Glomerular endothelial cell (primary cell): ENCODE measurements around the gene MRPS23. TPM values are rescaled to one million over a fixed set of nuclear protein-coding genes. Genes with fewer than 3 reads are reported as not detected.
A peak's percentile ranks its signal among the peaks of the same experiment; 100 is the strongest.

Experiments used
- DNase-seq: peaks from one replicate; pipeline ENCODE4 v3.0.0-alpha.2; 2011; ENCODE audit warnings: low read depth, low spot score; ENCODE audit errors: extremely low read depth
- total RNA-seq: library from RNA; depleted of rRNA; stranded (reverse); fragments of >200 nt; gene quantifications from 2 replicates; pipeline ENCODE4 v1.2.3, GENCODE V29; 2015

MRPS23 gene
- total RNA-seq, 1 donor from 2014 or later: 23.3 TPM

DNA sequence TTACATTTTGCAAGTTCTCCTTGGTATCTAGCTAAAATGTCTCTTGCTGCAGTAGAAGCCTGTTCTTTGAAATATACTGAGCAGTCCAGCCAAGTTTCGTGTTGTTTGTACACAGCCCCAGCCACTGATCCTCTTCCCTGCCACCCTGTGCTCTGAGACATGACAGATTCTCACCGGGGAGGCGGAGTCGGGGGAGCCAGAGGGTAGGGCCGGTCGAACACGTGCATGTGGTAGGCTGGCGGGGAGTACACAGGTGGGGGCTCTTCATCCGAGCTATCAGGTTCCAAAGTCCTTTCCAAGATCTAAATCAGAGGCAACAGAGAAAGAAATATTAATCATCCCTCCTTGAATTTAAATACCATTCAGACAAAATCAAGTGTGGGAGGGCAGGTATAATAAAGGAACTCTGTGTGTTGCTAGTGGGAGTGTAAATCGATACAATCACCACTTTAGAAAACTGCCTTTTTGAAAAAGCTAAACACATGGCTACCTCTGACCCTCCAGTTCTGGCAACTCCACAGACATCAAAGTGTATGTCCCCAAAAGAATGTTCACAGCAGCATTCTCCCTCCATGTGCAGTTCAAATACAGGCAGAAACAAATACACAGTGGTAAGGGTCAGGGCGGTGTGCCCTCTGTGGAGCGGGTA lies 29.7 kb upstream of the MRPS23 start:
- DNase-seq: no peak

DNA sequence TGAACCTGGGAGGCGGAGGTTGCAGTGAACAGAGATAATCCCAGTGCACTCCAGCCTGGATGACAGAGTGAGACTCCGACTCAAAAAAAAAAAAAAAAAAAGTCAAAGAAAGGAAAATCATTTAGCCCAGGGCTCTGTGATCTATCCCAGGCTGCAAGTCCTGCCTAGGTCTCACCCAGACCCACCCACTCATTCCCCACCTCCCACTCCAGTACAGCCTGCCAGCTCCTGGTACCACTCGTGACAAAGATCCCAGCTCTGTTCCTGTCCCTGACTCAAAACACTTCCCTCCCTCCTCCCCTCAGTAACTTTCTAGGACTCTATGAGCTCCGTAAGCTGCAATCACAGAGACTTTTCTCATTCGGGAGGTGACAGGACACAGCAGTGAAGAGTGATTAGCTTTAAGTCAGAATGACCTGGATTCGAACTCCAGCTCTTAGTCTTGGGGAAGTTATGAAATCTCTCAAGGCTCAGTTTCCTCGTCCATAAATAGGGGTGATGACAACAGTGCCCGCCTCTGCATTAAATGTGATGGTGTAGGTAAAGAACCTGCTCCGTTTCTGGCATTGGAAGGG lies 28.0 kb upstream of the MRPS23 start:
- no peak for DNase-seq

- no peak for DNase-seq
These were observed 27.0 kb upstream of the MRPS23 start for GRCh38 chr17:57876866-57877237.

DNA sequence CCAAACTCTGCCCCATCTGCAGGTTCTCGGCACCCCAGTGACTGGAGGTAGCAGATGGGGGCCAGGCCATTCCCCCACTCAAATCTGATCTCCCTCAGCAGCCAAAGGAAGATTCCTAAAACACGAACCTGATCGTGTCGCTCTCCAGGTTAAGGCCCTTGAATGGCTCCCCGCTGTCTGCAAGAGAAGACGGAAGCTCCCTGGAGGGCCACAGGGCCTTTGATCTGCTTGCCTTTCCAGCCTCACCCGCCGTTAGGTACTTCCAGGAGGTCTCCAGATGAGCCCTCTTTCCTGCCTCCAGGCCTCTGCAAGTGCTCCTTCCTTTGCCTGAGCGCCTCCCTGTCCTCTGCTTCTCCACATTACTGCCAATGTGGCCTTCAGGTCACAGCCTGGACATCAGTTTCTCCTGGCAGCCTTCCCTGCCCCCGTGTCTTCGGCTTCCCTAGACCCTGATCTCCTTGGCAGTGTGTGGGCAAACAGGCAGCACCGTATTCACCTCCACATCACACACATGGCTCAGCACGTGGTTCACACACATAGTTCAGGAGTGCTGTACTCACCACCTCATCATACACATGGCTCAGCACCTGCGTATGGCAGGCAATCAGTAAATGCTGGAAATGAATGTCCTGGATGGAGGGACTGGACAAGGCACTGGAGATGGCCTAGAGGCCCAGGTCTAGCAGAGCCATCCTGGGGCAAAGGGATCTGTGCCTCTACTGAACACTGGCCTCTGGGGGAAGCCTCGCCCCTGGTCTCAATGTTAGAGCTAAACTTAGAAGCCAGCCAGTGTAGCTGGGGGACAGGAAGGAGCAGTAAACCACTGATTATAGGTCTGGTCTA lies 26.4 kb upstream of the MRPS23 start:
- no peak for DNase-seq

DNA sequence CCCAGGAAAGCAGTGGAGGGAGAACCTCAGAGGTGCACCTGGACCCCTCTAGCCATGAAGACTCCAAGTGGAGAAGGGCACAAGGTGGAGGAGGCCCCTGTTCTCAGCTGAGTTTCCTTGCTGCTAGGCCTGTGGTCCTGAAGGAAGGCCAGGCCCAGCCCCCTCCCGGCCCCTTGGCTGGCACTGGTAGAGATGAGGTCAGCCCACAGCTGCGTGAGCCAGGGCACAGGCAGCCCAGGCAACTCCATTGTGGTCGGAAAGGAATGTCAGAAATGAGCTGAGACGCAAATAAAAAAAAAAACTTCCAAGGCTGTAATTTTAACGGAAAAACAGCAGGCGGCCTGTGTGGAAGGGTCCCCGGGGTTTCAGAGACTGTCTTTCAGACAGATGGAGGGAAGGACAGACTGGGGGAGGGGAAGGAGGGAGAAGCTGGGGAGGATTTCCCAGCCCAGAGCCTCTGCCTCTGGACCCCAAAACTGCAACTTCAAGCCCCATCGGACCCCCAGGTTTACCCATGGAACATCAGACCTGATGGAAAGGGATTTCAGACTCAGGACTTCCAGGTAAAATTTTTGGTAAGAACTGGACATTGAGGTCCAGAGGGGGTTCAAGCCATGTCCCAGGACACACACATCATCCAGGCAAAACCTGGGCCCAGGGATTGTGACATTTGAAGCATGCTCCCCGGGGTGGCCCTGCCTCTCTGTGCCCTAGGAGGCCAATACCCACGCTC lies 25.6 kb upstream of the MRPS23 start:
- DNase-seq: peak; percentile 78

GRCh38 chr17:57874434-57875289 lies 24.8 kb upstream of the MRPS23 start:
- no peak for DNase-seq

DNA sequence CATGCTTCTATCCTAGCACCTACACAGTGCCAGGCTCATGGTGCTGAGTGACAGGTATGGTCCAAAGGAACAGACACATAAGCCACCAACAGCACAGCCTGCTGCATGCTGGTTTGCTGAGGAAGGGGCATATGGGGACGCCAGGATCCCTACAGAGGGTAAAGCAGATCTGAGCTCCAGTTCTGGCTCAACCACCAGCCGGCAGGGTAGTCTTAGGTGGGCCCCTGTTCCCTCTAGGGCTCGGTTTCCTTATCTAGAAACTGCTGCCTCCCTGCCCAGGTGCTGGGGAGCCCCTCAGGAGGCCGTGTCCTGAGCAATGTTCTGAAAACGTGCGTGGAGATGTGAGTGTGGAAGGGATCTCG lies 24.2 kb upstream of the MRPS23 start:
- no peak for DNase-seq

GRCh38 chr17:57873261-57874057 lies 23.6 kb upstream of the MRPS23 start:
- DNase-seq: no peak

DNA sequence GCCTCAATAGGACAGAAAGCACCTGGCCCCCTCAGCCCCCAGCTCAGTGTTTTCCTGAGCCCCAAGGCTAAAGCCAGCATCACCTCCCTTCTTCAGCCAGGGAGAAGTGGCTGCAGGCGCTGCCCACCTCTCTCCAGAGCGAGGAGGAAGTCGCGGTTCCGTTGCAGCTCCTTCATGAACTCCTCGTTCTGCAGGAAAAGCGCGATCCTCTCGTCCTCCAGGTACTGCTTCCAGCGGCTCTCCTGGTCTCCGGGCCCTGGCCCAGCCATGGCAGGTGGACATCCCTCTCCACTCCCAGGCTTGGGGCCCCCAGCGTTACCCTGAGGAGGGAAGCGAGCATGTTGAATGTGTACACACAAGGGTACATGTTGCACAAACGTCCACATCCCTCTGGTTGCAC lies 22.7 kb upstream of the MRPS23 start:
- DNase-seq: no peak

GRCh38 chr17:57871863-57872262 lies 22.0 kb upstream of the MRPS23 start:
- DNase-seq: no peak

DNA sequence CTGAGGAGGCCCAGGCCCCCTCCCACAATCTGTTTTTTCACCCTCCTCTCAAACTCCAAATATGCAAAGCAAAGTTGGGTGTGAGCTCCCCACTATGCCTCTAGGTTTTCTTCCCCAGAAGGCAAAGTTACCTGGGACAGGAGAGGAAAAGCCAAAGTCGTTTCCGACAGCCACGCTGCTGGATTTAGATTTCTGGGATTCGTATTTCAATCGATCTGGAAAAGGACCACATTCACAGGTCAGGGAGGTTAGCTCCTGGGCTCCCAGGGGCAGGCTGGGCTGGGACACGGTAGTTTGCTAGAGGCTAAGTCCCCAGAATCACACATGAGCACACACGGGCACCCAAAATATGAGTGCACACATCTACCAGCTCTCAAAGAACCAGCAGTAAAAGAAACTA lies 21.3 kb upstream of the MRPS23 start:
- no peak for DNase-seq

GRCh38 chr17:57870283-57870635 lies 20.4 kb upstream of the MRPS23 start:
- no peak for DNase-seq

DNA sequence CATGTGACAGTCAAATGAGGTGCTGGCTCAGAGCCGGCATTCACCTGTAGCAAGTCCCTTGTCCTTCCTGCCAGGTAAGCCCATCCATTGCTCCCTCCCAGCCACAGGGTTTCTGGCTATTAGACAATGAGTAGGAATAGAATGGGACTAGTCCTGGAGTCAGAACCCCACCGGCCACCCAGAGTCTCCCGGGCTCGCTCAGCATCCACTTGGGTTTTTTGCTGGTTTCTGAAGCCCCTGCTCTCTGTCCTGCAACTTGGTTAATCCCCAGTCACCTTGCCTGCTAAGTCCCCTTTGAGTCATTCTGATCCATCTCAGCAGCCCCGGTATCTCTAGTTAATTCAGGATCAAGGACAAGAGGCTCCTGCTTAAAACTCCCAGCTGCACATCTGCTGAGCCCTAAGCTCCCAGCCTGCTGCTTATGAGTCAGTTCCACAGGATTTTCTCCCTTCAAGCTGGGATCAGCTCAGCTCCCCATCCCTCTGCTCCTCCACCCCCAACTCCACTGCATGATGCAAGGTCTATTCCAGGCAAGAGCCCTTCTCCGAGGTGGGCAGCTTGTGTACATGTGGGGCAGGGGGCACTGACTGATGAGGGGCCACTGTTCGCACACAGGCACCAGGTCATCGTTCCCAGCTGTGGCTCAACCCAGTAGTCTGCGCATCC lies 19.9 kb upstream of the MRPS23 start:
- no peak for DNase-seq

- DNase-seq: no peak
These were observed 19.2 kb upstream of the MRPS23 start for GRCh38 chr17:57868910-57869616.

GRCh38 chr17:57868007-57868909 lies 18.4 kb upstream of the MRPS23 start:
- no peak for DNase-seq

GRCh38 chr17:57867126-57867525 lies 17.3 kb upstream of the MRPS23 start:
- DNase-seq: no peak

DNA sequence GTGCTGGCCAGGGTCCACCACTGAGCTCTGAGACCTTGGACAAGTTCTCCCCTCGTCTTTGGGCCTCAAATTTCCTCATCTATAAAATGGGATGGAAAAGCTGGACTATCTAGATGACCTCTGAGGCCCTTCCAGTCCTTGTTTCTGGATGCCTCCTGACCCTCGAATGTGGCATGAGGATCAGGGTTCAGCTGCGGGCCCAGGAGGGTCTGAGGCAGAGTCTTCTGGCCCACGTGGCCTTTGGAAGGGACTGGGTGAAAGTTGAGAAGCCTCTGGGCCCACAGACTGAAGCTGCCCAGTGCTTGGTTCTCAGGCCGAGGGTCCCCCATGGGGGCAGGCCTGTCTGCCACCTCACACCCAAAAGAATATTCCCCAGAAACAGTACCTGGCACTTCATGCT lies 16.9 kb upstream of the MRPS23 start:
- DNase-seq: no peak

GRCh38 chr17:57866319-57866718 lies 16.5 kb upstream of the MRPS23 start:
- DNase-seq: no peak
